Thymus (tissue), 11 donors: ENCODE measurements around the gene MAGEL2. TPM values are rescaled to one million over a fixed set of nuclear protein-coding genes. Genes with fewer than 3 reads are reported as not detected.
"Not testable (repeated sequence)": the region's sequence is repeated elsewhere in the genome, so short reads cannot be mapped to it uniquely, and the experiment has no call there.

ENCODE experiments used
- DNase-seq, 9 donors: peaks; one replicate each; pipeline ENCODE4 v3.0.0-alpha.2; 2013; ENCODE audit warnings: low spot score in 9 of 9, low read depth in 6 of 9, missing footprints in 1 of 9
- H3K27ac ChIP-seq, 2 donors: one replicate each; pipeline ENCODE4 v1.5.1; 2013; ENCODE audit warnings: control low read depth in 1 of 2, low read depth in 1 of 2, low read length in 1 of 2, mild to moderate bottlenecking in 1 of 2, moderate library complexity in 1 of 2
- H3K27me3 ChIP-seq, 2 donors: one replicate each; pipeline ENCODE4 v1.5.1; 2013; ENCODE audit warnings: low read length in 1 of 2; ENCODE audit not compliant: control insufficient read depth in 2 of 2, insufficient read depth in 1 of 2
- H3K36me3 ChIP-seq, 2 donors: one replicate each; pipeline ENCODE4 v1.5.1; 2013; ENCODE audit warnings: low read length in 1 of 2, mild to moderate bottlenecking in 1 of 2, moderate library complexity in 1 of 2; ENCODE audit not compliant: control insufficient read depth in 2 of 2, insufficient read depth in 2 of 2
- H3K4me1 ChIP-seq, 2 donors: one replicate each; pipeline ENCODE4 v1.5.1; 2013; ENCODE audit warnings: low read length in 2 of 2; ENCODE audit not compliant: control insufficient read depth in 2 of 2, insufficient read depth in 2 of 2
- H3K4me3 ChIP-seq, 2 donors: one replicate each; pipeline ENCODE4 v1.5.1; 2013; ENCODE audit warnings: low read length in 2 of 2, control low read depth in 1 of 2, mild to moderate bottlenecking in 1 of 2
- H3K9me3 ChIP-seq, 2 donors: one replicate each; pipeline ENCODE4 v1.5.1; 2013; ENCODE audit warnings: low read length in 1 of 2, mild to moderate bottlenecking in 1 of 2; ENCODE audit not compliant: control insufficient read depth in 2 of 2, insufficient read depth in 1 of 2
- WGBS: extraction: QIAGEN DNeasy Blood & Tissue Kit; methylation state at CpG from one replicate; pipeline ENCODE4 v1.1.7; 2013; 5-methylcytosine and 5-hydroxymethylcytosine counted together
- polyA plus RNA-seq: library from polyadenylated mRNA; stranded (reverse); fragments of 200-250 nt; gene quantifications from one replicate; pipeline ENCODE4 v1.2.3, GENCODE V29; 2013
- total RNA-seq: library from RNA; stranded (reverse); fragments of 120-200 nt; gene quantifications from one replicate; pipeline ENCODE4 v1.2.4, GENCODE V29; 2013
- donor health status: healthy.

Gene MAGEL2
- total and polyA plus RNA-seq, 2 donors, result 0.07 to 0.19 TPM

- no peaks in the 10 kb centered on the region for H3K36me3 ChIP-seq
- 71% methylated on average over 8 of the region's 8 CpGs for WGBS
- H3K9me3 ChIP-seq, result no peaks in the 10 kb centered on the region
- H3K4me3 ChIP-seq, result no peak overlapping the region
- no peak overlapping the region for H3K27ac ChIP-seq
- DNase-seq, result no peak
- H3K27me3 ChIP-seq, result no peaks in the 10 kb centered on the region
- H3K4me1 ChIP-seq, result no peaks in the 10 kb centered on the region
Observed at GRCh38 chr15:23634181-23634580, 13.5 kb downstream of the MAGEL2 start.

GRCh38 chr15:23629234-23629805 lies 18.3 kb downstream of the MAGEL2 start:
- Histone ChIP-seq H3K9me3 (no peaks in the 10 kb centered on the region), H3K4me1 (no peaks in the 10 kb centered on the region), H3K27me3 (no peaks in the 10 kb centered on the region), H3K27ac (no peak overlapping the region), H3K4me3 (no peak overlapping the region), H3K36me3 (no peaks in the 10 kb centered on the region)
- WGBS, result 29% methylated on average over 4 of the region's 4 CpGs
- no peak for DNase-seq

GRCh38 chr15:23628612-23629233 lies 18.9 kb downstream of the MAGEL2 start:
- WGBS, result 48% methylated on average over 13 of the region's 13 CpGs
- DNase-seq, result no peak
- no peaks in the 10 kb centered on the region for H3K9me3 ChIP-seq
- H3K27me3 ChIP-seq, result no peaks in the 10 kb centered on the region
- no peak overlapping the region for H3K4me3 ChIP-seq
- H3K4me1 ChIP-seq, result no peaks in the 10 kb centered on the region
- H3K27ac ChIP-seq, result no peak overlapping the region
- H3K36me3 ChIP-seq, result no peaks in the 10 kb centered on the region

- H3K4me3 ChIP-seq, result no peak overlapping the region
- no peak overlapping the region for H3K27ac ChIP-seq
- WGBS, result 65% methylated on average over 10 of the region's 10 CpGs
- no peaks in the 10 kb centered on the region for H3K4me1 ChIP-seq
- no peaks in the 10 kb centered on the region for H3K27me3 ChIP-seq
- H3K36me3 ChIP-seq, result no peaks in the 10 kb centered on the region
- no peaks in the 10 kb centered on the region for H3K9me3 ChIP-seq
- no peak for DNase-seq
Observed at GRCh38 chr15:23616536-23616935, 31.1 kb downstream of the MAGEL2 start.

GRCh38 chr15:23606226-23606625 lies 41.4 kb downstream of the MAGEL2 start:
- no peak for DNase-seq
- Histone ChIP-seq H3K27ac (no peak overlapping the region), H3K4me3 (no peak overlapping the region), H3K27me3 (no peaks in the 10 kb centered on the region), H3K4me1 (no peaks in the 10 kb centered on the region), H3K9me3 (peaks cover 0 to 2% of the 10 kb centered on the region in 2 donors), H3K36me3 (no peaks in the 10 kb centered on the region)
- 90% methylated on average over 2 of the region's 2 CpGs for WGBS

- 95% methylated on average over 6 of the region's 6 CpGs for WGBS
- no peaks in the 10 kb centered on the region for H3K4me1 ChIP-seq
- H3K36me3 ChIP-seq, result no peaks in the 10 kb centered on the region
- no peaks in the 10 kb centered on the region for H3K27me3 ChIP-seq
- H3K9me3 ChIP-seq, result peaks cover 0 to 2% of the 10 kb centered on the region in 2 donors
- no peak overlapping the region for H3K27ac ChIP-seq
- no peak overlapping the region for H3K4me3 ChIP-seq
- no peak for DNase-seq
Observed at GRCh38 chr15:23602124-23602523, 45.5 kb downstream of the MAGEL2 start.

GRCh38 chr15:23599053-23599452 lies 48.6 kb downstream of the MAGEL2 start:
- 95% methylated on average over 1 of the region's 1 CpG for WGBS
- Histone ChIP-seq H3K27ac (no peak overlapping the region), H3K36me3 (no peaks in the 10 kb centered on the region), H3K4me3 (no peak overlapping the region), H3K27me3 (no peaks in the 10 kb centered on the region), H3K9me3 (peaks cover 0 to 2% of the 10 kb centered on the region in 2 donors), H3K4me1 (no peaks in the 10 kb centered on the region)
- DNase-seq, result no peak

GRCh38 chr15:23597278-23597677 lies 50.4 kb downstream of the MAGEL2 start:
- not testable (repeated sequence) for H3K27me3 ChIP-seq, H3K4me1 ChIP-seq, DNase-seq, H3K4me3 ChIP-seq, H3K9me3 ChIP-seq, H3K36me3 ChIP-seq, H3K27ac ChIP-seq
- 91% methylated on average over 14 of the region's 14 CpGs for WGBS

- Histone ChIP-seq H3K27ac (no peak overlapping the region), H3K4me1 (no peaks in the 10 kb centered on the region), H3K9me3 (no peaks in the 10 kb centered on the region), H3K27me3 (no peaks in the 10 kb centered on the region), H3K4me3 (no peak overlapping the region), H3K36me3 (no peaks in the 10 kb centered on the region)
- WGBS, result 90% methylated on average over 5 of the region's 5 CpGs
- no peak for DNase-seq
Observed at GRCh38 chr15:23596736-23597135, 50.9 kb downstream of the MAGEL2 start.
